GM18870 (cell line): Measurements from ENCODE around the gene BCL2L14.

Experiments
- ATAC-seq: cut with Tn5 transposase; IDR thresholded peaks from one replicate; pipeline ENCODE4 v1.9.1; 2021; ENCODE audit warnings: moderate library complexity; ENCODE audit not compliant: unreplicated experiment

BCL2L14 gene

GRCh38 chr12:12051668-12052067 lies 19.1 kb upstream of the BCL2L14 start:
- ATAC-seq, result no peak

DNA sequence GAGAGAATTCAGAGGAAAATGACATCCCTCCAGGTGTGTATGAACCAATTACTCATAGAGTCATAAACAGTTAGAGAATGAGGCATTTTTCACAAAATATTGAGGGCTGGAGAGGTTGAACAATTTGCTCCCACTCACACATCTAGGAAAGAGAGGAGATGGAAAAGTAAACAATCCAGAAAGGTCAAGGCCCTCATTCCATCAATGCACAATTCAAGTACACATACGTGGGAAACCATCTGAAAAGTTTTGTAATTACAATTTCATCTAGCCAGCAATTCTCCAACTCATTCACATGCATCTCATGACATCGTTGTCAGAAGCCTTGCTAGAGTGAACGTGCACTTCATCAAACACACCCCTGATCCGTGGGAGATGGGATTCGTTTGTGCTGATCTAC lies 15.7 kb upstream of the BCL2L14 start:
- ATAC-seq, result no peak

DNA sequence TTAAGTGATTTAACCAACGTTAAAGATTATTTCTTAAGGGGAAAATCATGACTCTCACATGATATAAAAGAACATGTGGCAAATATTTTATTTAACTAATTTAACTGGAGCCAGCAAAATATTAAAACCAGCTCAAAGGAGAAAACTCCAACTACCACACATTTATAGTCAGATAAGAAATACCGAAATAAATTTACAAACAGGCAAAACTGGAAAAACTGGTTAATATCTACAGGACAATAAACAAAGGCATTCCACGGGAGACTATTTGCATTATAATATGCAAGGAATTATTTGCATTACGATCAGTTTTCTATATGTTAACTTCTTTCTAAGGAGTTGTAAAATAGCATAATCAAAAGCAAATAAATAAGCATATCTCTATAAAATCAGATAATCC lies 13.8 kb upstream of the BCL2L14 start:
- ATAC-seq, result no peak

DNA sequence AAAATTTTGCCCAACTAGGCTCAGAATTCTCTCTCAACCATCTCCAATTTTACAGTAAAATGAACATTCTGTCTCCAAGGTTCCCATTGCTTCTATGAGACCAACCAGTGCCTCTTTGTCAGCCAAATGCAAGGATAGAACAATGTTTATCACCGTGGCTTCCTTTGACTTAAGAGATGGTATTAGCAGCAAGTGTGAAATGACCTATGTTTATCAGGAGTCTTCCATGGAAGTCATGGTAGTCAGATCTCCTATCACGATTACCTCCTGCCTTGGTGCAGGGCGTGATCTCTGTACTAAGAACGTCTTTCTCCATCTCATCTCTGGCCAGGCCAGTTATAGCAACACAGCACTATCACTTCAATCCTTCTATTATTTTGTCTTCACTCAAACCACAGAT lies 6.1 kb upstream of the BCL2L14 start:
- ATAC-seq, result no peak

DNA sequence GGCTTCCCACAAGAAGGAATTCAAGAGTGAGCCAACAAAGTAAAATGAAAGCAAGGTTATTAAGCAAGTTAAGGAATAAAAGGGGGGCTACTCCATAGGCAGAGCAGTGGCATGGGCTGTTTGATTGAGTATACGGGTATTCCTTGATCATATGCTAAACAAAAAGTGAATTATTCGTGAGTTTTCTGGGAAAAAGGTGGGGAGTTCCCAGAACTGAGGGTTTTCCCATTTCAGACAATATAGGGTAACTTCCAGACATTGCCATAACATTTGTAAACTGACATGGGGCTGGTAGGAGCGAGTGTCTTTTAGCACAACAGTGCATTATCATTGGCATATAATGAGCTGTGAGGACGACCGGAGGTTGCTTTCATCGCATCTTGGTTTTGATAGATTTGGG lies 2.0 kb upstream of the BCL2L14 start:
- ATAC-seq, result no peak

GRCh38 chr12:12069821-12070548 lies 754 bp upstream of the BCL2L14 start:
- ATAC-seq, result no peak

GRCh38 chr12:12072064-12072760 lies 1.5 kb downstream of the BCL2L14 start:
- no peak for ATAC-seq

- no peak for ATAC-seq
Observed at GRCh38 chr12:12079291-12079690, 8.6 kb downstream of the BCL2L14 start.

DNA sequence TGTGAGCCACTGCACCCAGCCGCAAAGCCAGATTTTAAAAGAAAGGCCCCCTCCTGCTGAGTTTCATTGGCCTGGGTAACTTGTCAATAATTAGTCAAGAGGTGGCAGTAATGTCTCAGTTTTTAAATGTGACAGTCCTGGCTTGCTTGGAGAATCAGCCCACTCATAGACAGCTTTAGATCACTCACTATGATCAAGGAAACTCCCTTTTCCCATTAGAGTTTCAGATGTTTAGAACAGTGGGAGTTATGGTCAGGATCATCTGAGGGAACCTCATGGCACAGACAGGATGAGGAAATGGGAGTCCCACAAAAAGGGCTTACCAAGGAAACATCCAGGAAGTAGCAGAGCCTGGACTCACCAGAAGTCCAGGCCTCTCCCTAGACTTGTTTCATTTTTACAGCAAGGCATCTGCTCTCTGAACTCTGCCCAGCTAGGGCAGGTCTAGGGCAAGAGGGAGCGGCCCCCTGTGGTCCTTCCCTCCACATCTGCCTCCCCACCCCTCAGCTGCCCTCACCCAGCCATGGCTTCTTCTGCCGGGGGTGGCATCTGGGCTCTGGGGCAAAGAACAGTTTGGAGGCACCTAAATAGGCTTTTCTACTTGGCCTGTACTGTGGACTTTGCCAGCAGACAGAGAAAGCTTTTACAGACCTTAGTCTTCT lies 11.2 kb downstream of the BCL2L14 start:
- ATAC-seq, result no peak

DNA sequence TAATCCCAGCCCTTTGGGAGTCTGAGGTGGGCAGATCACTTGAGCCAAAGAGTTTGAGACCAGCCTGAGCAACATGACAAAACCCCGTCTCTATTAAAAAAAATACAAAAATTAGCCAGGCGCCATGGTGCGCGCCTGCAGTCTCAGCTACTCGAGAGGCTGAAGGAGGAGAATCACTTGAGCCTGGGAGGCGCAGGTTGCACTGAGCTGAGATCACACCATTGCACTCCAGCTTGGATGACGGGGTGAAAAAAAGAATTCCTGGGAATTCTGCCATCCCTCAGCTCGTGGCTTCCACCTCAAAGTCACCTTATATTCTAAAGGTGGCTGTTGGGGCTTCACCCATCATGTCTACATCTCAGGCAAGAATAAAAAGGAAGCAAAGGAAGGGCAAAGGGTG lies 12.9 kb downstream of the BCL2L14 start:
- no peak for ATAC-seq

GRCh38 chr12:12086362-12086761 lies 15.6 kb downstream of the BCL2L14 start:
- no peak for ATAC-seq

DNA sequence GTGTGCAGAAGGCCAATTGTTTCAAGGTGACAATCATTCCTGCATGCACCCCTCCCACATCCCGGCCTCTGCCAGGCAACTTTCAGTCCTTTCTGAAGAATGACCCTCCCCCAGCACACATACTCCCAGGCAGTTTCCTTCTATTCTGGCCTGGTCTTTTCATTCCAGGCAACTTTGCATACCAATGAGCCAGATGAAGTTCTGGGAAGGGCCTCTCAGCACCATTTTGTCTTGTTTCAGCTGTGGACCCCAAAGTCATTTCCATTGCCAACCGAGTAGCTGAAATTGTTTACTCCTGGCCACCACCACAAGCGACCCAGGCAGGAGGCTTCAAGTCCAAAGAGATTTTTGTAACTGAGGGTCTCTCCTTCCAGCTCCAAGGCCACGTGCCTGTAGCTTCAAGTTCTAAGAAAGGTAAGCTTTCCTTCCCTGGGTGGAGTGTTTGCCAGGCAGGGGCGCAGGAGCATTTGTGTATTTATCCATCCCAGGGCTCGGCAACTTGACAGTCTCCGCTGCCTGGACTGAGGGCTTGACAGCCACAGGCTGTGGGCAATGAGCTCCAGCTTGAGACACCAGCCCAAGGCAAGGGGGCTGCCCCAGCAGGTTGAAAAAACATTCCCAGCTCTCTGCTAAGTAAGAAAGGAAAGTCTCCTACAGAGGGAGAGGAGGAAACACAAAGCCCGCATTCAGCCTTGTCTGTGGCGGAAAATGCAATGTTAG lies 16.4 kb downstream of the BCL2L14 start:
- no peak for ATAC-seq

DNA sequence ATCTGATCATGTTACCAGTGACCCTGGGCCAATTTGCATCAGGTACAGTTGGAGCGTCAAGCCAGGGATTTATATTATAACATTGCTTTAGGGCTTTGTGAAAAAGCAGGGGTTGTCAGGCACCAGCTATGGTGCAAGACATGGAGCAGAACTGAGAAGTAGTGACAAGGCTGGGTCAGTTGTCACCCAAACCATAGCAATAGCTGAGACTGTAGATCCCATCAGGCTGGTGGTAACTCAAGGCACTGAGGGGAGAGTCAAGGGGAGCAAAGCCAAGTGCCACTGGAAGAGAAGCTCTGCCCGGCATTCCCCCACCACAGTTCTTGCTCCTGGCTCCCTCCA lies 16.9 kb downstream of the BCL2L14 start:
- no peak for ATAC-seq

DNA sequence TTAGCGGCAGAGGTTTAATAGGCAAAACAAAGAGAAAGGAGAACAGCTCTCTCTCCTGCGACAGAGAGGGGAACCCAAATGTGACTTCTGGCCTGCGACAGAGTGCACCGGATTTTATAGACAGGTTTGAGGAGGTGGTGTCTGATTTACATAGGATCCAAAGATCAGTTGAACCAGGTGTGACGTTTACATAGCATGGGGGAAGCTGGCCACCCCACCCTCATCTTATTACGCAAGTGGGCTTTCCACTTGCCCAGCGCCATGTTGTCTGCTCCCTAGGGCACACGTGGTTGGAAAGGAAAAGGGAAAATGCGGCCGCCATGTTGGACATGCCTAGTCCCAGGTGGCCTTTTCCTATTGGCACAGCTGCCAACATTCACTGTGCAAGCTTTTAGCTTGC lies 17.4 kb downstream of the BCL2L14 start:
- no peak for ATAC-seq

GRCh38 chr12:12088761-12089160 lies 18.0 kb downstream of the BCL2L14 start:
- ATAC-seq, result no peak

- ATAC-seq, result no peak
Observed at GRCh38 chr12:12091071-12091470, 20.3 kb downstream of the BCL2L14 start.

GRCh38 chr12:12091977-12092663 lies 21.4 kb downstream of the BCL2L14 start:
- no peak for ATAC-seq

- no peak for ATAC-seq
Observed at GRCh38 chr12:12094481-12094880, 23.7 kb downstream of the BCL2L14 start.

GRCh38 chr12:12095021-12095420 lies 24.3 kb downstream of the BCL2L14 start:
- no peak for ATAC-seq

DNA sequence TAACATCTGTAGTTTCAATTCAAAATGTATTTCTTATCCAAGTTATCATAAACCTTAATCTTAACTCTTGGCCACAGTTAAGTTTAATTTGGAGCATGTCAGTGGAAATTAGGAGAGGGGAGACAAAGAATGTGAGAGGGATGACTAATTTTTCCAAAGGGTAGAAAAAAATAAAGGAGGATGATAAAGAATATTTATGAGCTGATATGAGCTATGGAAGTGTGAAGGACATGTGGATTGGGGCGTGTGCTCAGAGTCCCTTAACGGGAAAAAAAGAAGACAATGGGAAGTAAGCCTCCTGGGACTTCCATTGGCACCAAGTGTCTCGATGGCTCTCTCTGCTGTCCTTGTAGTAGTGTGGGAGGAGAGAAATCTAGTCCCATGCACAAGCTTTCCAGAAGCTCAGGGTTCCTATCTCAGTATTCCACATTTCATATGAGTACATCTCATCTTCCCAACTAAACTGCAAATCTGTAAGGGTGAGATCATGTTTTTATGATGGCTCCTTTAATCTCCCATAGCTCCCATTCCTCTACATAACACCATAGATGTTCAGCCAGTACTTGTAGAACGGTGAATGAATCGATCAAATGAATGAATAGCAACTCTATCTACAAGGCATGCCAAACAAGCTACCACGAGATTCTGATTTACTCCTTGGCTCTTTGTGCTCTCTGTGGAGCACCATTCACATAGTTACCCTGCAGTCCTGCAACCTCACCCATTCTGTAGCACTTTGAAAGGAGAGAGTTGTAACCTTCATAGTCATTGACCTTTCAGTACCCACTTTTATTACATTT lies 27.4 kb downstream of the BCL2L14 start:
- no peak for ATAC-seq
